Progenitor cell of endocrine pancreas (in vitro differentiated cells): ENCODE data around the gene SWI5. TPM values are rescaled to one million over a fixed set of nuclear protein-coding genes. Genes with fewer than 3 reads are reported as not detected.

Experiments used
- DNase-seq: peaks from one replicate; pipeline ENCODE4 v3.0.0; 2021; ENCODE audit warnings: low spot score; ENCODE audit not compliant: unreplicated experiment
- H3K27ac Mint-ChIP-seq: 2 replicates; pipeline ENCODE4 v1.8.0; 2021; ENCODE audit warnings: mild to moderate bottlenecking, moderate library complexity, mixed read lengths
- H3K27me3 Mint-ChIP-seq: 2 replicates; pipeline ENCODE4 v1.8.0; 2021; ENCODE audit warnings: mixed read lengths
- H3K36me3 Mint-ChIP-seq: 2 replicates; pipeline ENCODE4 v1.8.0; 2022; ENCODE audit warnings: mixed read lengths; ENCODE audit not compliant: insufficient read depth
- H3K4me1 Mint-ChIP-seq: 2 replicates; pipeline ENCODE4 v1.8.0; 2021; ENCODE audit warnings: low read depth, mixed read lengths
- H3K4me3 Mint-ChIP-seq: 2 replicates; pipeline ENCODE4 v1.8.0; 2021; ENCODE audit warnings: low read depth, mild to moderate bottlenecking, moderate library complexity, mixed read lengths
- H3K9me3 Mint-ChIP-seq: 2 replicates; pipeline ENCODE4 v1.8.0; 2021; ENCODE audit warnings: low read depth, mixed read lengths
- total RNA-seq: library from RNA; stranded (reverse); gene quantifications from 2 replicates; pipeline ENCODE4 v1.2.1, GENCODE V29; 2021
- TF ChIP-seq, protein P1 (sequence below): fragments of 200-600 bp; sonication (generic); IDR thresholded peaks from one replicate; pipeline ENCODE4 v1.5.0; 2021; ENCODE audit warnings: antibody characterized with exemption, mild to moderate bottlenecking; ENCODE audit not compliant: unreplicated experiment

Gene SWI5
- total RNA-seq, 1 donor from 2014 or later = 18.8 TPM

DNA sequence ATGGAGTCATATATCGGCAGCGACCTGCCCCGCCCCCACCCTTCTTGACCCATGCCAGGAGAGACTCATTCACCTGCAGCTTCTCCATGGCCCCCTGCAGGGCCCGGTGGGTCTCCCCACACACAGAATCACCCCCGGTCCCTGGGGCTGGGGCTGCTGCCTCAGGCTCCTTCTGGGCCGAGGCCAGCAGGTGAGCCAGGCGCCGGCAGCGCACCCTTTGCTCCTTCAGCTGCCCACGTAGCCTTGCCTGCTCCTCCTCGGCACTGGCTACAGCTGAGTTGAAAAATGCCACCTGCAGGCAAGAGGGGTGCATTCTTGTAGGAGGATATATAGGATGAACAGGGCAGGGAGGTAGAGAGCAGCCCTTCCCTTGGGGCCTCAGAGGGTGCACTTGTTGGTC, 18.2 kb upstream of the SWI5 start:
- no peak overlapping the region for H3K27ac Mint-ChIP-seq
- H3K4me1 Mint-ChIP-seq = no peaks in the 10 kb centered on the region
- peaks cover 24% of the 10 kb centered on the region for H3K36me3 Mint-ChIP-seq
- TF ChIP-seq, protein P1, sequence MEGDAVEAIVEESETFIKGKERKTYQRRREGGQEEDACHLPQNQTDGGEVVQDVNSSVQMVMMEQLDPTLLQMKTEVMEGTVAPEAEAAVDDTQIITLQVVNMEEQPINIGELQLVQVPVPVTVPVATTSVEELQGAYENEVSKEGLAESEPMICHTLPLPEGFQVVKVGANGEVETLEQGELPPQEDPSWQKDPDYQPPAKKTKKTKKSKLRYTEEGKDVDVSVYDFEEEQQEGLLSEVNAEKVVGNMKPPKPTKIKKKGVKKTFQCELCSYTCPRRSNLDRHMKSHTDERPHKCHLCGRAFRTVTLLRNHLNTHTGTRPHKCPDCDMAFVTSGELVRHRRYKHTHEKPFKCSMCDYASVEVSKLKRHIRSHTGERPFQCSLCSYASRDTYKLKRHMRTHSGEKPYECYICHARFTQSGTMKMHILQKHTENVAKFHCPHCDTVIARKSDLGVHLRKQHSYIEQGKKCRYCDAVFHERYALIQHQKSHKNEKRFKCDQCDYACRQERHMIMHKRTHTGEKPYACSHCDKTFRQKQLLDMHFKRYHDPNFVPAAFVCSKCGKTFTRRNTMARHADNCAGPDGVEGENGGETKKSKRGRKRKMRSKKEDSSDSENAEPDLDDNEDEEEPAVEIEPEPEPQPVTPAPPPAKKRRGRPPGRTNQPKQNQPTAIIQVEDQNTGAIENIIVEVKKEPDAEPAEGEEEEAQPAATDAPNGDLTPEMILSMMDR = no peak
- no peaks in the 10 kb centered on the region for H3K27me3 Mint-ChIP-seq
- no peak overlapping the region for H3K4me3 Mint-ChIP-seq
- H3K9me3 Mint-ChIP-seq = no peaks in the 10 kb centered on the region
- no peak for DNase-seq

- Mint-ChIP-seq H3K27me3 (no peaks in the 10 kb centered on the region), H3K36me3 (peaks cover 24% of the 10 kb centered on the region), H3K9me3 (no peaks in the 10 kb centered on the region), H3K4me3 (no peak overlapping the region), H3K4me1 (no peaks in the 10 kb centered on the region), H3K27ac (no peak overlapping the region)
- DNase-seq = no peak
- TF ChIP-seq, protein P1 = no peak
Observed at GRCh38 chr9:128258326-128258725, 17.8 kb upstream of the SWI5 start.

GRCh38 chr9:128259156-128259555, 16.9 kb upstream of the SWI5 start:
- DNase-seq = no peak

GRCh38 chr9:128260340-128260739, 15.7 kb upstream of the SWI5 start:
- no peaks in the 10 kb centered on the region for H3K4me1 Mint-ChIP-seq
- H3K4me3 Mint-ChIP-seq = no peak overlapping the region
- TF ChIP-seq, protein P1 = no peak
- H3K27ac Mint-ChIP-seq = no peak overlapping the region
- no peaks in the 10 kb centered on the region for H3K9me3 Mint-ChIP-seq
- H3K36me3 Mint-ChIP-seq = peaks cover 26% of the 10 kb centered on the region
- DNase-seq = no peak
- no peaks in the 10 kb centered on the region for H3K27me3 Mint-ChIP-seq

More at GRCh38 chr9:128259156-128259555, 16.9 kb upstream of the SWI5 start:
- H3K27me3 Mint-ChIP-seq = no peaks in the 10 kb centered on the region
- no peak overlapping the region for H3K4me3 Mint-ChIP-seq
- no peaks in the 10 kb centered on the region for H3K9me3 Mint-ChIP-seq
- no peaks in the 10 kb centered on the region for H3K4me1 Mint-ChIP-seq
- H3K27ac Mint-ChIP-seq = peak overlapping the region; percentile 12
- peaks cover 24% of the 10 kb centered on the region for H3K36me3 Mint-ChIP-seq
- TF ChIP-seq, protein P1 = no peak

- no peaks in the 10 kb centered on the region for H3K27me3 Mint-ChIP-seq
- TF ChIP-seq, protein P1 = no peak
Observed at GRCh38 chr9:128262687-128263086, 13.4 kb upstream of the SWI5 start.

More at GRCh38 chr9:128262687-128263086, 13.4 kb upstream of the SWI5 start:
- no peak overlapping the region for H3K27ac Mint-ChIP-seq
- peaks cover 24% of the 10 kb centered on the region for H3K36me3 Mint-ChIP-seq
- peaks cover 12% of the 10 kb centered on the region for H3K4me1 Mint-ChIP-seq
- H3K9me3 Mint-ChIP-seq = no peaks in the 10 kb centered on the region
- no peak for DNase-seq
- no peak overlapping the region for H3K4me3 Mint-ChIP-seq
